ENCODE data around the gene BTNL3.

BTNL3 gene

GRCh38 chr5:181050016-181050415 is 61.4 kb downstream of the BTNL3 start:
- no peak for DNase-seq

DNA sequence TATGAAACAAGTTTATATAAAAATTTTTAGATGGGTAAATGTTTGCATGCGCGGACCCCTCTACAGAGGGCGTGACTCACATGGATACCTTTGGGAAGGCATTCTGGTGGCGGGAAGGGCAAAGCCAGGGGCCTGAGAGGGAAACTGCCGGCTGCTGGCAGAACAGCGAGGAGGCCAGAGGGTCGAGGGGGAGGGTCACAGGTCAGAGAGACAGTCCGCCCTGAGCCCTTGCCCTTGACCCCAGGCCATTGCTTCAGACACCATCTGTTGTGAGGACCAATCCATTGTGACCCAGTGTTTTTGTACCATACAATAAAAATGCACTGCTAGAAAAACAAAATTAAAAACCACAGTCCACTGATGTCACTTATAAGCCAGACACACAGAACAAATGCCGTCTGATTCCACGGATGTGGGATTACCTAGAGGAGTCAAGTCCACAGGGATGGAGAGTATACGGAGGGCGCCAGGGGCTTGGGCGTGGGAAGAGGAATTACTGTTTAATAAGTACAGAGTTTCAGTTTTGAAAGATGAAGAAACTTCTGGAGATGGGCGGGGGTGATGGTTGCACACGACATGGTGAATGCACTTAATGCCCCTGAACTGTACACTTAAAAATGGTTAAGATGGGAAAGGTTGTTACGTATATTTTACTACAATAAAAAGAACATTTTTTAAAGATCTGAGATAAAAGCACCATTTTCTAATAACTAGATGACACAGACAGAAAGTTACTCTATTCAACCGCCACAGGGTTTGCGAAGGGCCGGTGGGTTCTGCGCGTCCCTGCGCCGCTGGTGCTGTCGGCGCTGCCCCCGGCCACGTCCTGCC is 63.4 kb downstream of the BTNL3 start:
- no peak for DNase-seq

- DNase-seq = no peak
Measured at GRCh38 chr5:181052672-181053487, 64.2 kb downstream of the BTNL3 start.

- no peak for DNase-seq
Measured at GRCh38 chr5:181053488-181054121, 65.0 kb downstream of the BTNL3 start.

DNA sequence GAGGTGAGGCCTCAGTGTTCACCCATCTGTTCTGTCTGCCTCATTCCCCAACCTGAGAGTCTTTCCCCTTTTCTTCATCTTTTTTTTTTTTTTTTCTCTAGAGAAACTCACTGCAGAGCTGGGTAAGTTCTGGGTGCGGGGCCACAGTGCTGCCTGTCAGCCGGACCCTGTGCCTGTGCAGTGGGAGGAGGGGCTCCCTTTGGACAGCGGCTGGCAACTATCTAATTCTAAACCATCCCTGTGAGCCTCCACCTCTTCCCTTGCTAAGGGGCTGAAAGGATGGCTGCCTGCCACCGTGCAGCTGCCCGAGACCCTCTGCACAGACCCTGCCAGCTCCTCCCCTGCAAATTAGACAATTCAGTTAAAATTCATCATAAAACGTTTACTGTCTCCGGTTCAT is 65.5 kb downstream of the BTNL3 start:
- no peak for DNase-seq

DNA sequence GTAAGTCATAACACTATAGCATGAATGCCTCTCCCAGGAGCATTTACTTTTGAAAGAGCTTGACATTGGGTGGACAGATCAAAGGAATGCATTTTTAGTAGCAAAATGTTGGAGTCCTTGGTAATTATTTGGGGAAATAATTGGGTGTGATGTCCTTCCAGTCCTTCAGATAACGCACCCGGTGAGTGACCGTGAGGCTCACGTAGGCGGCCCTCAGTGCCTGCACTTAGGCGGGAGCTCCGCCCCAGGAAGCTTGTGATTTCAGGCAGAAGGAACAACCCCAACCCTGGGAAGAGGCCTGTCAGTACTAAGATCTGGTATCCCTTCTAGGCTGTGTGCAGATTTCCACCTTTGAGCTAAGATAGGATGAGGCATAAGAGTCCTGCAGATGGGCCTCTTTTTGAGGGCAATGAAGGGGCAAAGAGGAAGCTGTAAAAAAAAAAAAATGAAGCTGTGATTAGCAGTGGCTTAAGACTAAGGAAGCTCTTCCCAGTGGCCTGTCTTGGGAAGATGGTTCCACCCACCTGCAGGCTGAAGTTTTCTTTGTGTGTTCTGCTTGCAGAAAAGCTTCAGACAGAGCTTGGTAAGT is 66.3 kb downstream of the BTNL3 start:
- no peak for DNase-seq
